PC-3 (cell line): ENCODE data around the gene THBS2. TPM values are rescaled to one million over a fixed set of nuclear protein-coding genes. Genes with fewer than 3 reads are reported as not detected.

ENCODE experiments used
- ATAC-seq: fragments of 200-7000 bp; cut with Tn5 transposase; 2 replicates; pipeline ENCODE4 v1.9.1; 2020; ENCODE audit warnings: mild to moderate bottlenecking, moderate library complexity
- BruUV-seq: library from RNA; stranded (reverse); fragments of 400-500 nt; replicated peaks from 2 replicates; lab custom pipeline; 2021; lab: Mats Ljungman, UMichigan
- CTCF ChIA-PET: fragments of 300-600 bp; sonication (Branson Sonifier 250); formaldehyde crosslinking; loops from one replicate; lab custom pipeline; 2022; ENCODE audit warnings: antibody characterized with exemption; lab: Charles Lee
- POLR2A ChIA-PET: fragments of 300-600 bp; sonication (Branson Sonifier 250); formaldehyde crosslinking; loops from one replicate; lab custom pipeline; 2022; ENCODE audit warnings: antibody characterized with exemption; ENCODE audit not compliant: unreplicated experiment; lab: Charles Lee
- DNase-seq: peaks from one replicate; pipeline ENCODE4 v3.0.0-alpha.2; 2015
- H2AFZ ChIP-seq: fragments of 300-600 bp; sonication (generic); 2 replicates; pipeline ENCODE4 v1.6.0; 2016; ENCODE audit warnings: antibody characterized with exemption, low read length
- H3F3A ChIP-seq: fragments of 300-600 bp; sonication (generic); one replicate; pipeline ENCODE4 v1.6.0; 2017; ENCODE audit warnings: antibody characterized with exemption, low read length, control low read depth, mild to moderate bottlenecking; ENCODE audit not compliant: unreplicated experiment
- H3K27ac ChIP-seq: fragments of 300-600 bp; sonication (generic); 2 replicates; pipeline ENCODE4 v1.5.1; 2016; ENCODE audit warnings: mild to moderate bottlenecking, low read length
- H3K27me3 ChIP-seq: fragments of 300-600 bp; sonication (generic); 2 replicates; pipeline ENCODE4 v1.6.1; 2016; ENCODE audit warnings: low read length, mixed read lengths
- H3K36me3 ChIP-seq: fragments of 300-600 bp; sonication (generic); 2 replicates; pipeline ENCODE4 v1.6.1; 2016; ENCODE audit warnings: low read depth, mixed run types, low read length, mixed read lengths
- H3K4me1 ChIP-seq: fragments of 300-600 bp; sonication (generic); 2 replicates; pipeline ENCODE4 v1.5.1; 2016; ENCODE audit warnings: low read length; ENCODE audit not compliant: insufficient read depth
- H3K4me2 ChIP-seq: fragments of 300-600 bp; sonication (generic); 2 replicates; pipeline ENCODE4 v1.6.0; 2016; ENCODE audit warnings: low read length
- H3K4me3 ChIP-seq: fragments of 300-600 bp; sonication (generic); 2 replicates; pipeline ENCODE4 v1.5.1; 2016; ENCODE audit warnings: mild to moderate bottlenecking, low read length, mixed read lengths
- H3K79me2 ChIP-seq: fragments of 300-600 bp; sonication (generic); 2 replicates; pipeline ENCODE4 v1.6.1; 2017; ENCODE audit warnings: low read length, mixed read lengths
- H3K9ac ChIP-seq: fragments of 300-600 bp; sonication (generic); 2 replicates; pipeline ENCODE4 v1.6.0; 2016; ENCODE audit warnings: mild to moderate bottlenecking, low read length
- H3K9me2 ChIP-seq: fragments of 300-600 bp; sonication (generic); replicated peaks from 2 replicates; pipeline ENCODE4 v1.6.1; 2016; ENCODE audit warnings: mixed run types, low read length, mixed read lengths
- H3K9me3 ChIP-seq: fragments of 300-600 bp; sonication (generic); 2 replicates; pipeline ENCODE4 v1.6.1; 2016; ENCODE audit warnings: low read length, mixed read lengths
- H4K20me1 ChIP-seq: fragments of 300-600 bp; sonication (generic); 2 replicates; pipeline ENCODE4 v1.6.1; 2016; ENCODE audit warnings: low read length, mixed read lengths
- EZH2 ChIP-seq: fragments of 300-600 bp; sonication (generic); IDR thresholded peaks from one replicate; pipeline ENCODE4 v1.6.1; 2017; ENCODE audit warnings: antibody characterized with exemption, mild to moderate bottlenecking, low read length; ENCODE audit not compliant: unreplicated experiment
- EZH2phosphoT487 ChIP-seq: fragments of 300-600 bp; sonication (generic); IDR thresholded peaks from 2 replicates; pipeline ENCODE4 v1.6.1; 2018; ENCODE audit warnings: mild to moderate bottlenecking, antibody characterized with exemption, low read length, borderline replicate concordance
- intact Hi-C: fragments of 100-400 bp; cut with micrococcal nuclease; formaldehyde crosslinking; loops from 2 replicates; pipeline ENCODE4 v1.9.0; 2023
- total RNA-seq: library from RNA; depleted of rRNA; stranded (reverse); fragments of >200 nt; gene quantifications from 2 replicates; pipeline ENCODE4 v1.2.3, GENCODE V29; 2014
- TF ChIP-seq, protein P1 (sequence below): fragments of 300-600 bp; sonication (generic); conservative IDR thresholded peaks from 2 replicates; pipeline ENCODE4 v1.5.1; 2017; ENCODE audit warnings: antibody characterized with exemption, low read depth, mild to moderate bottlenecking, low read length

The THBS2 gene
- total RNA-seq, 1 experiment from 2014 or later, result not detected

DNA sequence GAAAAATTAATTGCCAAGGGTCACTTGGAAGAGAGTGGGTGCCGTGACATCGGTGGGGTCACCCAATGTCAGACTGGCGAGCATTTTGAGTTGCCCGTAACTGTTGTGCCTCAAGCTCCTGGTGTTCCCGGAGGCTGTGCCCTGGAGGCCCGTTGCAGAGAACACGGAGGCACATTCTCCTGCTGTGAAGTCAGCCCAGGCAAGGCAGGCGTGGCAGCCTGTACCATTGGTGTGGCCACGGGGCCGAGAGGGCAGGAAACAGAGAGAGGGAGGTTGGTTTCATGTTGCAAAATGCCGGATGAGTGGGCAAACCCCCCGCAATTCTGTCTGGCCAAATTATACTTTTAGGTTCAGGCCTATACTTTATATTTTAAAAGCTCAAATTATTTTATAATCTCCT is 81.2 kb downstream of the THBS2 start:
- H3K4me1 ChIP-seq, result peaks cover 26% of the 10 kb centered on the region
- H3K4me2 ChIP-seq, result peak overlapping the region; percentile 31
- H3K9me2 ChIP-seq, result no peaks in the 10 kb centered on the region
- H3K27me3 ChIP-seq, result no peaks in the 10 kb centered on the region
- CTCF ChIA-PET, result no interaction called here
- no peaks in the 10 kb centered on the region for H3K9me3 ChIP-seq
- no peaks in the 10 kb centered on the region for H3F3A ChIP-seq
- no peak overlapping the region for H3K4me3 ChIP-seq
- peak overlapping the region; percentile 71 for H3K9ac ChIP-seq
- intact Hi-C loops, result no loop called here
- peak overlapping the region; percentile 97 for H3K27ac ChIP-seq
- no peaks in the 10 kb centered on the region for H4K20me1 ChIP-seq
- no peaks in the 10 kb centered on the region for H3K79me2 ChIP-seq
- no TSS peak for BruUV-seq
- POLR2A ChIA-PET, result no interaction called here
- no peak overlapping the region for H2AFZ ChIP-seq
- ATAC-seq (no peak), DNase-seq (peak; percentile 59)
- no peak for TF ChIP-seq EZH2phosphoT487
- no peaks in the 10 kb centered on the region for H3K36me3 ChIP-seq

DNA sequence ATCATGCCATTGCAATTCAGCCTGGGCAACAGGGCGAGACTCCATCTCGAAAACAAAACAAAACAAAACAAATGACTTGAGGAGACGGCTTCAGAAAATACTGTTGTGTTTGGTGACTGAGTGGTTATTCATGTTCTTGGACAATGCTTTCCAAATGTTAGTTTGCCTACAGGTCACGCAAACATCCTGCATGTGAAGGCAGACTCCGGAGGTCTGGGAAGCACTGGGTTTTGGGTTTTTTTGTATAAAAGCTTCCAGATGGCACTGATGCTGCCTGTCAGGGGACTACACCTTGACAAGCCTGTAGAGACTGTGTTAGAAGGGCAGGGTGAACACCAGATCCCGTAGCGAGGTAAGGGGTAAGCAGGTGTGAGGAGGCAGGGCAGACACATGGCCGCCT is 81.7 kb downstream of the THBS2 start:
- no peak overlapping the region for H3K4me3 ChIP-seq
- H3K27me3 ChIP-seq, result no peaks in the 10 kb centered on the region
- no TSS peak for BruUV-seq
- no peak for TF ChIP-seq EZH2phosphoT487
- no peak for TF ChIP-seq EZH2
- DNase-seq (peak; percentile 61), ATAC-seq (no peak)
- H3K4me1 ChIP-seq, result peaks cover 26% of the 10 kb centered on the region
- H3K79me2 ChIP-seq, result no peaks in the 10 kb centered on the region
- POLR2A ChIA-PET, result no interaction called here
- no peaks in the 10 kb centered on the region for H4K20me1 ChIP-seq
- no peaks in the 10 kb centered on the region for H3F3A ChIP-seq
- no peak overlapping the region for H2AFZ ChIP-seq
- no peaks in the 10 kb centered on the region for H3K36me3 ChIP-seq
- CTCF ChIA-PET, result no interaction called here
- peak overlapping the region; percentile 31 for H3K4me2 ChIP-seq
- no peaks in the 10 kb centered on the region for H3K9me3 ChIP-seq
- intact Hi-C loops, result no loop called here
- peak overlapping the region; percentile 71 for H3K9ac ChIP-seq
- H3K27ac ChIP-seq, result peak overlapping the region; percentile 97
- no peaks in the 10 kb centered on the region for H3K9me2 ChIP-seq

DNA sequence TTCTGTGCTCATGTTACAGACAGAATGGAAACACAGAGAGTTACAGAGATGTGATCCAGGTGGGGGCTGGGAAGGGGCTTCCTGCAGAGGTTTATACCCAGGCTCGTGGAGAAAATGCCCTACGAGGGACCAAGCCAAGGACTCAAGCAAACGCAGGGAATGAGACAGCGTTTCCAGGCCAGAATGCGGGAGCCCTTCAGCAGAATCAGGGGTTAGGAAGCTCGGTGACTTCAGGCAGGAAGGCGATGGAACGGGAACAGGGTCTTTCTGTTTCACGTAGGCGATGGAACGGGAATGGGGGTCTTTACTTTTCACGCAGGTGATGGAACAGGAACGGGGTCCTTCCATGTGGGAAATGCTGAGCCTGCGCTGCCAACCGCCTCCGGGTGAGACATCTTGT is 82.6 kb downstream of the THBS2 start:
- intact Hi-C loops, result no loop called here
- no peak for ATAC-seq
- H3K36me3 ChIP-seq, result no peaks in the 10 kb centered on the region
- no peaks in the 10 kb centered on the region for H3K79me2 ChIP-seq
- H3K4me3 ChIP-seq, result no peak overlapping the region
- H3K27ac ChIP-seq, result no peak overlapping the region
- no TSS peak for BruUV-seq
- no peak overlapping the region for H3K4me2 ChIP-seq
- H3K9me2 ChIP-seq, result no peaks in the 10 kb centered on the region
- H3K27me3 ChIP-seq, result no peaks in the 10 kb centered on the region
- ChIA-PET POLR2A (no interaction called here), CTCF (no interaction called here)
- no peaks in the 10 kb centered on the region for H4K20me1 ChIP-seq
- TF ChIP-seq EZH2 (no peak), EZH2phosphoT487 (no peak)
- TF ChIP-seq, protein P1, sequence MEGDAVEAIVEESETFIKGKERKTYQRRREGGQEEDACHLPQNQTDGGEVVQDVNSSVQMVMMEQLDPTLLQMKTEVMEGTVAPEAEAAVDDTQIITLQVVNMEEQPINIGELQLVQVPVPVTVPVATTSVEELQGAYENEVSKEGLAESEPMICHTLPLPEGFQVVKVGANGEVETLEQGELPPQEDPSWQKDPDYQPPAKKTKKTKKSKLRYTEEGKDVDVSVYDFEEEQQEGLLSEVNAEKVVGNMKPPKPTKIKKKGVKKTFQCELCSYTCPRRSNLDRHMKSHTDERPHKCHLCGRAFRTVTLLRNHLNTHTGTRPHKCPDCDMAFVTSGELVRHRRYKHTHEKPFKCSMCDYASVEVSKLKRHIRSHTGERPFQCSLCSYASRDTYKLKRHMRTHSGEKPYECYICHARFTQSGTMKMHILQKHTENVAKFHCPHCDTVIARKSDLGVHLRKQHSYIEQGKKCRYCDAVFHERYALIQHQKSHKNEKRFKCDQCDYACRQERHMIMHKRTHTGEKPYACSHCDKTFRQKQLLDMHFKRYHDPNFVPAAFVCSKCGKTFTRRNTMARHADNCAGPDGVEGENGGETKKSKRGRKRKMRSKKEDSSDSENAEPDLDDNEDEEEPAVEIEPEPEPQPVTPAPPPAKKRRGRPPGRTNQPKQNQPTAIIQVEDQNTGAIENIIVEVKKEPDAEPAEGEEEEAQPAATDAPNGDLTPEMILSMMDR, result no peak
- no peaks in the 10 kb centered on the region for H3F3A ChIP-seq
- no peak for DNase-seq
- H3K4me1 ChIP-seq, result peaks cover 26% of the 10 kb centered on the region
- H3K9me3 ChIP-seq, result no peaks in the 10 kb centered on the region
- no peak overlapping the region for H2AFZ ChIP-seq
- H3K9ac ChIP-seq, result no peak overlapping the region

DNA sequence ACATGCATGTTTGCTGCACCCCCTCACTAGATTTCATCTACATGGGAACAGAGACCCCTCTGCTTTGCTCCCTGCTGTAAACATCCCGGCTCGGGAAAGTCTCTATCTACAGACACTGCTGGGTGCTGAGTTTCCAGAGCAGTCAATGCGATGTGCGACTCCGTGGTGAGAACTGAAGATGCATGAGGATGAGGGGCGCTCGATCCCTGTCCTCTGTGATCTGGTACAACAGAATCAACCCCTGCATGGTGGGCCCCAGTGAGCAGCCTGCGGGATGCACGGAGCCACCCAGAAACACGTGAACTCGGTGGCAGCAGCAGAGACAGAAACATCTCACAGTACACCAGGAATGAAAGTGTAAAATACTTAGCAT is 83.1 kb downstream of the THBS2 start:
- Histone ChIP-seq H3K79me2 (no peaks in the 10 kb centered on the region), H3K4me2 (no peak overlapping the region), H3K9me2 (no peaks in the 10 kb centered on the region), H3F3A (no peaks in the 10 kb centered on the region), H3K27ac (no peak overlapping the region), H3K36me3 (no peaks in the 10 kb centered on the region), H3K4me3 (no peak overlapping the region), H2AFZ (no peak overlapping the region), H3K9me3 (no peaks in the 10 kb centered on the region), H3K4me1 (peaks cover 26% of the 10 kb centered on the region), H3K27me3 (no peaks in the 10 kb centered on the region), H4K20me1 (no peaks in the 10 kb centered on the region), H3K9ac (no peak overlapping the region)
- BruUV-seq, result no TSS peak
- intact Hi-C loops, result no loop called here
- DNase-seq (no peak), ATAC-seq (no peak)
- ChIA-PET CTCF (no interaction called here), POLR2A (no interaction called here)
- no peak for TF ChIP-seq EZH2
- TF ChIP-seq, protein P1, result no peak
- TF ChIP-seq EZH2phosphoT487, result no peak
